K562 (cell line): Measurements from ENCODE around the gene SNX3.

Experiments used
- ATF3 ChIP-seq, 2 experiments: fragments of 450-650 bp in 1 of 2; sonication (generic) in 1 of 2; formaldehyde crosslinking in 1 of 2; IDR thresholded peaks in 1 of 2; conservative IDR thresholded peaks in 1 of 2; 2 replicates each; pipeline versions ENCODE4 v1.6.1 to v1.8.1; 2016 to 2023; ENCODE audit warnings: mild to moderate bottlenecking in 2 of 2, moderate library complexity in 2 of 2, inconsistent platforms in 1 of 2, missing genetic modification reagents in 1 of 2
- L3MBTL2 ChIP-seq: fragments of 450-650 bp; IDR thresholded peaks from 2 replicates; pipeline ENCODE4 v1.6.1; 2016; ENCODE audit warnings: mild to moderate bottlenecking, moderate library complexity
- POLR2A ChIP-seq: fragments of 450-650 bp; conservative IDR thresholded peaks from 2 replicates; pipeline ENCODE4 v1.6.1; 2016
- RBBP5 ChIP-seq: fragments of 200-600 bp; sonication (generic); IDR thresholded peaks from 2 replicates; pipeline ENCODE4 v1.6.1; 2012; ENCODE audit warnings: borderline replicate concordance, mild to moderate bottlenecking, low read length, control low read depth, inconsistent platforms; ENCODE audit not compliant: insufficient read depth, poor library complexity, severe bottlenecking
- RFX1 ChIP-seq: fragments of 450-650 bp; IDR thresholded peaks from 2 replicates; pipeline ENCODE4 v1.6.1; 2016; ENCODE audit warnings: mild to moderate bottlenecking, moderate library complexity
- SMC3 ChIP-seq: conservative IDR thresholded peaks from 2 replicates; pipeline ENCODE4 v1.6.1; 2011; ENCODE audit warnings: low read depth, low read length, improper control_type of control experiment; ENCODE audit not compliant: insufficient read depth

- TF ChIP-seq ATF3 (IDR thresholded peaks at IDR 0.05), result no peak
- TF ChIP-seq ATF3 (CRISPR knock-in tag; conservative IDR thresholded peaks at IDR 0.05), result no peak
- TF ChIP-seq L3MBTL2, result no peak
- no peak for TF ChIP-seq RFX1
- no peak for TF ChIP-seq SMC3
- TF ChIP-seq POLR2A, result no peak
- no peak for TF ChIP-seq RBBP5
Measured at GRCh38 chr6:108171918-108172516, 88.8 kb downstream of the SNX3 start.
